GM12878 (cell line): ENCODE measurements around the gene NRXN3. TPM values are rescaled to one million over a fixed set of nuclear protein-coding genes. Genes with fewer than 3 reads are reported as not detected.

Experiments
- ATAC-seq: fragments of 200-7000 bp; cut with Tn5 transposase; 3 replicates; pipeline ENCODE4 v1.9.1; 2020; ENCODE audit warnings: mild to moderate bottlenecking, moderate library complexity
- BruUV-seq: library from RNA; stranded (reverse); fragments of 400-500 nt; replicated peaks from 2 replicates; lab custom pipeline; 2021; lab: Mats Ljungman, UMichigan
- CTCF ChIA-PET: fragments of 300-600 bp; sonication (Branson Sonifier 250); formaldehyde crosslinking; extraction: SDS; loops from one replicate; lab custom pipeline; 2021; ENCODE audit warnings: inconsistent platforms; lab: Yijun Ruan, JAX
- POLR2A ChIA-PET: fragments of 350-600 bp; formaldehyde crosslinking; extraction: SDS; loops from one replicate; lab custom pipeline; 2021; ENCODE audit warnings: inconsistent platforms; lab: Charles Lee
- RAD21 ChIA-PET: fragments of 300-600 bp; sonication (Branson Sonifier 250); formaldehyde crosslinking; loops from one replicate; lab custom pipeline; 2023; ENCODE audit warnings: antibody characterized with exemption; ENCODE audit not compliant: unreplicated experiment; lab: Charles Lee
- SMC1A ChIA-PET: fragments of 300-600 bp; sonication (Branson Sonifier 250); formaldehyde crosslinking; loops from one replicate; lab custom pipeline; 2023; ENCODE audit not compliant: unreplicated experiment, uncharacterized antibody; lab: Charles Lee
- DNase-seq: peaks from one replicate; pipeline ENCODE4 v3.0.0-alpha.2; 2011; ENCODE audit warnings: low read depth, low spot score
- FAIRE-seq: peaks from 3 replicates; lab custom pipeline; 2011; peaks lifted over from hg19 to GRCh38; lab: Jason Lieb, UNC
- H2AFZ ChIP-seq: 2 replicates; pipeline ENCODE4 v1.6.0; 2011; ENCODE audit warnings: low read depth, low read length, control low read depth; ENCODE audit not compliant: control insufficient read depth
- H3K27ac ChIP-seq: 2 replicates; pipeline ENCODE4 v1.5.1; 2011; ENCODE audit warnings: control low read depth; ENCODE audit not compliant: control insufficient read depth, insufficient read depth
- H3K27me3 ChIP-seq, 2 experiments: replicated peaks in 1 of 2; 2 replicates each; pipeline versions ENCODE4 v1.6.0 to v1.6.1; 2011; ENCODE audit warnings: low read length in 1 of 2; ENCODE audit not compliant: control insufficient read depth in 2 of 2, insufficient read depth in 2 of 2
- H3K36me3 ChIP-seq, 2 experiments: 2 replicates each; pipeline ENCODE4 v1.5.1; 2011; ENCODE audit warnings: low read length in 1 of 2; ENCODE audit not compliant: control insufficient read depth in 2 of 2, insufficient read depth in 2 of 2
- H3K4me1 ChIP-seq: 2 replicates; pipeline ENCODE4 v1.6.1; 2011; ENCODE audit warnings: mild to moderate bottlenecking, low read length, moderate library complexity, mixed read lengths; ENCODE audit not compliant: control insufficient read depth, insufficient read depth
- H3K4me2 ChIP-seq: 2 replicates; pipeline ENCODE4 v1.6.0; 2011; ENCODE audit warnings: control low read depth; ENCODE audit not compliant: control insufficient read depth, insufficient read depth
- H3K4me3 ChIP-seq: fragments of 200-600 bp; sonication (generic); 2 replicates; pipeline ENCODE4 v1.5.1; 2016
- H3K79me2 ChIP-seq: 2 replicates; pipeline ENCODE4 v1.6.0; 2011; ENCODE audit warnings: low read length; ENCODE audit not compliant: control insufficient read depth, insufficient read depth
- H3K9ac ChIP-seq: 2 replicates; pipeline ENCODE4 v1.8.0; 2011; ENCODE audit warnings: low read length, control low read depth, mixed read lengths; ENCODE audit not compliant: control insufficient read depth, insufficient read depth
- H3K9me3 ChIP-seq: replicated peaks from 3 replicates; pipeline ENCODE4 v1.5.1; 2011; ENCODE audit warnings: mild to moderate bottlenecking, low read length; ENCODE audit not compliant: control insufficient read depth, insufficient read depth
- H4K20me1 ChIP-seq: 2 replicates; pipeline ENCODE4 v1.6.0; 2011; ENCODE audit not compliant: control insufficient read depth, insufficient read depth
- BCL11A ChIP-seq: IDR thresholded peaks from 2 replicates; pipeline ENCODE4 v1.6.1; 2011; ENCODE audit warnings: low read depth, low read length
- CHD4 ChIP-seq: fragments of 200-600 bp; sonication (generic); IDR thresholded peaks from 2 replicates; pipeline ENCODE4 v1.6.1; 2016; ENCODE audit warnings: mild to moderate bottlenecking
- CUX1 ChIP-seq: IDR thresholded peaks from 2 replicates; pipeline ENCODE4 v1.6.1; 2012; ENCODE audit warnings: improper control_type of control experiment, low read depth, low read length; ENCODE audit not compliant: insufficient replicate concordance
- FOS ChIP-seq: IDR thresholded peaks from 3 replicates; pipeline ENCODE4 v1.6.1; 2011; ENCODE audit warnings: borderline replicate concordance; ENCODE audit not compliant: insufficient read length; ENCODE audit errors: extremely low read depth
- IRF3 ChIP-seq: fragments of 450-650 bp; IDR thresholded peaks from 2 replicates; pipeline ENCODE4 v1.6.1; 2014; ENCODE audit warnings: mild to moderate bottlenecking
- NRF1 ChIP-seq: conservative IDR thresholded peaks from 2 replicates; pipeline ENCODE4 v1.6.1; 2011; ENCODE audit warnings: mild to moderate bottlenecking, low read depth, low read length, improper control_type of control experiment
- SMARCA5 ChIP-seq: fragments of 450-650 bp; IDR thresholded peaks from 2 replicates; pipeline ENCODE4 v1.6.1; 2017; ENCODE audit warnings: mild to moderate bottlenecking
- ZNF687 ChIP-seq: fragments of 450-650 bp; IDR thresholded peaks from 2 replicates; pipeline ENCODE4 v1.6.1; 2017; ENCODE audit warnings: mild to moderate bottlenecking, moderate library complexity
- WGBS: methylation state at CpG from one replicate; pipeline ENCODE4 v1.1.6; 2016; ENCODE audit warnings: low lambda C conversion rate; ENCODE audit not compliant: insufficient replicate concordance, insufficient coverage; ENCODE audit errors: missing lambda C conversion rate; 5-methylcytosine and 5-hydroxymethylcytosine counted together
- in situ Hi-C: fragments of 300-500 bp; cut with MboI; formaldehyde crosslinking; loops from 9 replicates; pipeline ENCODE4 v1.14.3; 2018; ENCODE audit warnings: mixed read lengths
- intact Hi-C: fragments of 100-400 bp; cut with micrococcal nuclease; formaldehyde crosslinking; loops from one replicate; pipeline ENCODE4 v1.14.2; 2022; ENCODE audit not compliant: unreplicated experiment
- polyA plus RNA-seq, 11 experiments: library from polyadenylated mRNA; depleted of rRNA in 4 of 11; unstranded in 6 of 11; stranded (reverse) in 5 of 11; fragments of >200 nt; fragmentation: Nextera tagmentation in 4 of 11; fragmentation: Illumina TruSeq in 1 of 11; extraction: Ambion mirVana in 4 of 11; extraction: Trizol in 1 of 11; gene quantifications; 1 replicate in 1 of 11; 2 replicates in 10 of 11; pipeline versions ENCODE4 v1.2.1 to v1.2.3, GENCODE V29; 2011 to 2016; ENCODE audit warnings: inconsistent platforms in 2 of 11, missing spikeins in 2 of 11, low read depth in 1 of 11
- total RNA-seq, 4 experiments: library from RNA; depleted of rRNA in 3 of 4; stranded (reverse); fragments of >200 nt in 3 of 4; fragmentation: Illumina TruSeq in 1 of 4; extraction: Trizol in 1 of 4; gene quantifications; 2 replicates each; pipeline versions ENCODE4 v1.2.1 to v1.2.3, GENCODE V29; 2013 to 2021

NRXN3 gene
- total and polyA plus RNA-seq, 10 of the 15 experiments (the other 5 are each of a cell fraction or from before 2014, with no cell fraction given), result 0.52 to 3.3 (median 1.4) TPM

GRCh38 chr14:78509516-78509915 lies 339.3 kb downstream of the NRXN3 start:
- FAIRE-seq (no peak), DNase-seq (no peak), ATAC-seq (no peak)
- POLR2A ChIA-PET, result no interaction called here
- Histone ChIP-seq H3K4me3 (no peak overlapping the region), H4K20me1 (no peaks in the 10 kb centered on the region), H2AFZ (no peak overlapping the region), H3K27ac (no peak overlapping the region), H3K36me3 (no peaks in the 10 kb centered on the region), H3K9ac (no peak overlapping the region), H3K79me2 (no peaks in the 10 kb centered on the region), H3K4me1 (no peaks in the 10 kb centered on the region), H3K4me2 (no peak overlapping the region), H3K9me3 (no peaks in the 10 kb centered on the region), H3K27me3 (no peaks in the 10 kb centered on the region)
- in situ Hi-C loops (no loop called here), intact Hi-C loops (no loop called here)
- SMC1A ChIA-PET, result no interaction called here
- RAD21 ChIA-PET, result no interaction called here
- WGBS, result 63% methylated on average over 2 of the region's 2 CpGs
- TF ChIP-seq SMARCA5 (no peak), BCL11A (no peak)
- no TSS peak for BruUV-seq
- CTCF ChIA-PET, result no interaction called here

- CTCF ChIA-PET, result no interaction called here
- BruUV-seq, result no TSS peak
- H3K79me2 ChIP-seq, result no peaks in the 10 kb centered on the region
- no peaks in the 10 kb centered on the region for H3K27me3 ChIP-seq
- no peak for ATAC-seq
- H3K9me3 ChIP-seq, result no peaks in the 10 kb centered on the region
- WGBS, result 19% methylated on average over 2 of the region's 2 CpGs
- no peak for DNase-seq
- no peak overlapping the region for H3K4me2 ChIP-seq
- H2AFZ ChIP-seq, result no peak overlapping the region
- SMC1A ChIA-PET, result no interaction called here
- no peak overlapping the region for H3K4me3 ChIP-seq
- H3K27ac ChIP-seq, result no peak overlapping the region
- FAIRE-seq, result no peak
- POLR2A ChIA-PET, result no interaction called here
- intact Hi-C loops (no loop called here), in situ Hi-C loops (no loop called here)
- no peak overlapping the region for H3K9ac ChIP-seq
- RAD21 ChIA-PET, result no interaction called here
- no peaks in the 10 kb centered on the region for H4K20me1 ChIP-seq
- H3K4me1 ChIP-seq, result no peaks in the 10 kb centered on the region
- no peaks in the 10 kb centered on the region for H3K36me3 ChIP-seq
- TF ChIP-seq FOS (no peak), NRF1 (no peak), IRF3 (no peak), CUX1 (no peak), CHD4 (no peak), ZNF687 (no peak)
These were observed 341.8 kb downstream of the NRXN3 start for GRCh38 chr14:78512021-78512420.
